ENCODE results near the gene PDE1C. TPM values are rescaled to one million over a fixed set of nuclear protein-coding genes. Genes with fewer than 3 reads are reported as not detected.

Gene PDE1C
- total and polyA plus RNA-seq, 2 experiments from 2014 or later: 23.5 to 33.8 TPM

GRCh38 chr7:32063614-32064013 is 6.6 kb downstream of the PDE1C start:
- no peaks in the 10 kb centered on the region for H3K36me3 ChIP-seq (ENCODE audit: low read depth)
- H3K27ac ChIP-seq: no peak overlapping the region
- H3K79me2 ChIP-seq (ENCODE audit: insufficient read depth): peaks cover 89% of the 10 kb centered on the region
- no peaks in the 10 kb centered on the region for H3K9me3 ChIP-seq (ENCODE audit: low read depth)
- DNase-seq: no peak
- no peak overlapping the region for H3K9ac ChIP-seq
- 39 to 40% methylated on average over 5 of the region's 5 CpGs for WGBS, 2 experiments (ENCODE audit: low coverage in 1 of 2, low lambda C conversion rate in 2 of 2, missing lambda C conversion rate in 2 of 2)
- peaks cover 22% of the 10 kb centered on the region for H3F3A ChIP-seq (ENCODE audit: insufficient read depth)
- H4K20me1 ChIP-seq (ENCODE audit: insufficient read depth): no peaks in the 10 kb centered on the region
- H3K4me1 ChIP-seq (ENCODE audit: insufficient read depth): peaks cover 45% of the 10 kb centered on the region
- H3K9me2 ChIP-seq (ENCODE audit: insufficient read depth): no peaks in the 10 kb centered on the region
- H3K4me3 ChIP-seq: no peak overlapping the region
- in situ Hi-C loops (cut with MboI): no loop called here
- no peak overlapping the region for H3K4me2 ChIP-seq (ENCODE audit: unreplicated experiment)
- no peak overlapping the region for H2AFZ ChIP-seq
- no peaks in the 10 kb centered on the region for H3K27me3 ChIP-seq (replicated peaks; ENCODE audit: insufficient read depth)
- no peak for TF ChIP-seq EZH2 (IDR thresholded peaks at IDR 0.05; ENCODE audit: insufficient read depth, poor library complexity, severe bottlenecking)
- no peak for TF ChIP-seq EZH2phosphoT487 (IDR thresholded peaks at IDR 0.05; ENCODE audit: insufficient read depth, low read depth)

GRCh38 chr7:32062150-32062549 is 8.1 kb downstream of the PDE1C start:
- no peak overlapping the region for H3K4me2 ChIP-seq (ENCODE audit: unreplicated experiment)
- H3K27ac ChIP-seq: no peak overlapping the region
- TF ChIP-seq EZH2phosphoT487 (IDR thresholded peaks at IDR 0.05; ENCODE audit: insufficient read depth, low read depth): no peak
- TF ChIP-seq EZH2 (IDR thresholded peaks at IDR 0.05; ENCODE audit: insufficient read depth, poor library complexity, severe bottlenecking): no peak
- peak; percentile 53 for DNase-seq
- H2AFZ ChIP-seq: no peak overlapping the region
- H4K20me1 ChIP-seq (ENCODE audit: insufficient read depth): no peaks in the 10 kb centered on the region
- 44 to 47% methylated on average over 5 of the region's 5 CpGs for WGBS, 2 experiments (ENCODE audit: low coverage in 1 of 2, low lambda C conversion rate in 2 of 2, missing lambda C conversion rate in 2 of 2)
- H3K79me2 ChIP-seq (ENCODE audit: insufficient read depth): peaks cover 89% of the 10 kb centered on the region
- H3K4me1 ChIP-seq (ENCODE audit: insufficient read depth): peaks cover 49% of the 10 kb centered on the region
- no peak overlapping the region for H3K4me3 ChIP-seq
- peaks cover 25% of the 10 kb centered on the region for H3F3A ChIP-seq (ENCODE audit: insufficient read depth)
- no peaks in the 10 kb centered on the region for H3K27me3 ChIP-seq (replicated peaks; ENCODE audit: insufficient read depth)
- H3K9ac ChIP-seq: no peak overlapping the region
- no peaks in the 10 kb centered on the region for H3K9me2 ChIP-seq (ENCODE audit: insufficient read depth)
- H3K9me3 ChIP-seq (ENCODE audit: low read depth): no peaks in the 10 kb centered on the region
- no peaks in the 10 kb centered on the region for H3K36me3 ChIP-seq (ENCODE audit: low read depth)
- in situ Hi-C loops (cut with MboI): no loop called here

GRCh38 chr7:32061346-32061745 is 8.9 kb downstream of the PDE1C start:
- H3K79me2 ChIP-seq (ENCODE audit: insufficient read depth): peaks cover 91% of the 10 kb centered on the region
- H3F3A ChIP-seq (ENCODE audit: insufficient read depth): peaks cover 25% of the 10 kb centered on the region
- H3K4me1 ChIP-seq (ENCODE audit: insufficient read depth): peaks cover 45% of the 10 kb centered on the region

DNA sequence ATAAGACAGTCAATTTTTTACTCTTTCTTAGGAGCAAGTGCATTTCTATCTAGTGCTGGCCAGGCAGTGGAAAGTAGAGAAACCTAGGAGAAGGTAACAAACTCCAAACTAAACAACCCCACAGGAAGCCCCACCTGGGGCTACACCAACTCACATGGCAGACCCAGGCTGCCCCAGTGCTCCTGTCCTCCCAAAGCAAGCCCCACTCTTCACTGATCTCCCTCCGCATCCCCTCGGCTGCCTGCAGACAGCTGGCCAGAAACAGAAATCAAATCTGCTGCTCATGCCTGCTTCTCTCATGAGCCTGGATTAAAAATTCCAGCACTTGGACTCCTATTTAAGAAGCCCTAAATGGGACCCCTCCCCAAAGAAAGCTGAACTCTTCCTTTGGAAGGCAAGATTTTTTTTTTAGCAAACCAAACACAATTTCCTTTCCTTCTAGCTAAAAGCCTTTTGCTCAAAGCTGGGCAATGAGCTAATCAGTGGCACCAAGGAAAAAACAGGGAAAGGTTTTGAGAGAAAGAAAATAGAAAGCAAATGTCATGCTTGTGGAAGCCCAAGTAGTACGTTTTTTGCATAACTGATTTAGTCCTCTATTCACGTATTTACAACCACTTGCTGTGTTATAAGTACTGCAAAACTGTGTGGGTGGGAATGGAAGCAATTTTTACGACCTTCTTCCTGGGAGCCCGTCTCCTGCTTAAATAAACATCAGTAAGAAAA is 10.8 kb downstream of the PDE1C start:
- Histone ChIP-seq H3K4me3 (peak overlapping the region; percentile 60), H3K79me2 (ENCODE audit: insufficient read depth) (peaks cover 93% of the 10 kb centered on the region), H2AFZ (peak overlapping the region; percentile 41)

More at GRCh38 chr7:32061346-32061745, 8.9 kb downstream of the PDE1C start:
- Histone ChIP-seq H3K9ac (no peak overlapping the region), H3K36me3 (ENCODE audit: low read depth) (no peaks in the 10 kb centered on the region), H3K27ac (peak overlapping the region; percentile 63; the same call in 1 of the 2 replicates), H3K9me2 (ENCODE audit: insufficient read depth) (no peaks in the 10 kb centered on the region), H3K27me3 (replicated peaks; ENCODE audit: insufficient read depth) (no peaks in the 10 kb centered on the region), H2AFZ (no peak overlapping the region), H3K4me3 (no peak overlapping the region), H3K9me3 (ENCODE audit: low read depth) (no peaks in the 10 kb centered on the region), H4K20me1 (ENCODE audit: insufficient read depth) (no peaks in the 10 kb centered on the region), H3K4me2 (ENCODE audit: unreplicated experiment) (peak overlapping the region; percentile 70)
- TF ChIP-seq EZH2phosphoT487 (IDR thresholded peaks at IDR 0.05; ENCODE audit: insufficient read depth, low read depth) (no peak), EZH2 (IDR thresholded peaks at IDR 0.05; ENCODE audit: insufficient read depth, poor library complexity, severe bottlenecking) (no peak)
- in situ Hi-C loops (cut with MboI): no loop called here
- WGBS, 2 experiments (ENCODE audit: low coverage in 1 of 2, low lambda C conversion rate in 2 of 2, missing lambda C conversion rate in 2 of 2): 14 to 17% methylated on average over 3 of the region's 3 CpGs
- DNase-seq: no peak

More for the DNA sequence above, 10.8 kb downstream of the PDE1C start:
- H3K9me2 ChIP-seq (ENCODE audit: insufficient read depth): no peaks in the 10 kb centered on the region
- no peak for TF ChIP-seq EZH2 (IDR thresholded peaks at IDR 0.05; ENCODE audit: insufficient read depth, poor library complexity, severe bottlenecking)
- no peak for TF ChIP-seq EZH2phosphoT487 (IDR thresholded peaks at IDR 0.05; ENCODE audit: insufficient read depth, low read depth)
- WGBS, 2 experiments (ENCODE audit: low coverage in 1 of 2, low lambda C conversion rate in 2 of 2, missing lambda C conversion rate in 2 of 2): 7 to 13% methylated on average over 6 of the region's 6 CpGs
- peak; percentile 71 for DNase-seq
- H3K9me3 ChIP-seq (ENCODE audit: low read depth): no peaks in the 10 kb centered on the region
- in situ Hi-C loops (cut with MboI): no loop called here
- H3K36me3 ChIP-seq (ENCODE audit: low read depth): no peaks in the 10 kb centered on the region
- H3K27ac ChIP-seq: peak overlapping the region; percentile 63
- H3F3A ChIP-seq (ENCODE audit: insufficient read depth): peaks cover 25% of the 10 kb centered on the region
- peaks cover 41% of the 10 kb centered on the region for H3K4me1 ChIP-seq (ENCODE audit: insufficient read depth)
- H3K9ac ChIP-seq: peak overlapping the region; percentile 53
- no peaks in the 10 kb centered on the region for H4K20me1 ChIP-seq (ENCODE audit: insufficient read depth)
- peak overlapping the region; percentile 70 for H3K4me2 ChIP-seq (ENCODE audit: unreplicated experiment)
- H3K27me3 ChIP-seq (replicated peaks; ENCODE audit: insufficient read depth): no peaks in the 10 kb centered on the region

Measured in GM23248 (cell line).